ENCODE data around the gene CACNA2D2. TPM values are rescaled to one million over a fixed set of nuclear protein-coding genes. Genes with fewer than 3 reads are reported as not detected.

CACNA2D2 gene
- total and polyA plus RNA-seq, 2 of the 13 experiments (the other 11 are each of a cell fraction or from before 2014, with no cell fraction given), result not detected

DNA sequence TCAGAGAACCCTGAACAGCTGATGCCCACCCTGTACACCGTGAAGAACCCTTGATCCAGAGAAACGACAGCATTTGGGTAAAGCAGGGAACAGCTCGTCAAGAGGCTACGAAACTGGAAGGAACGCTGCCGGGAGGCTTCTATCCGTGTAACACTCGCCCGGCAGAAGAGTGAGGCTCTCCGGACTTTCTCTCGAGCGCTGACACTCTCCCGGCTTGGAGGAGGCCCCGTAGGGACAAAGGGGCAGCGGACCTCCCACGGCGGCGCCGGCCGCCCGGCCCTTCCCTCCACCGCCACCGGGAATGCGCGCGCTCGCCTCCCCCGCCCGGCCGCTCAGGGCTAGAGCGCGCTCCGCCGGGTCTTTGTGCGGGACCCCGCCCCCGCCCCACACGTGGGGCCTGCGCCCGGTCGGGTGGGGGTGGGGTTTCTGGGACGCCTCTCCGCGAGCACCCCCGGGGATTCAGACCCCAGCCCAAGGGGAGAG is 182.5 kb downstream of the CACNA2D2 start (continued):
- TF ChIP-seq, protein P1, sequence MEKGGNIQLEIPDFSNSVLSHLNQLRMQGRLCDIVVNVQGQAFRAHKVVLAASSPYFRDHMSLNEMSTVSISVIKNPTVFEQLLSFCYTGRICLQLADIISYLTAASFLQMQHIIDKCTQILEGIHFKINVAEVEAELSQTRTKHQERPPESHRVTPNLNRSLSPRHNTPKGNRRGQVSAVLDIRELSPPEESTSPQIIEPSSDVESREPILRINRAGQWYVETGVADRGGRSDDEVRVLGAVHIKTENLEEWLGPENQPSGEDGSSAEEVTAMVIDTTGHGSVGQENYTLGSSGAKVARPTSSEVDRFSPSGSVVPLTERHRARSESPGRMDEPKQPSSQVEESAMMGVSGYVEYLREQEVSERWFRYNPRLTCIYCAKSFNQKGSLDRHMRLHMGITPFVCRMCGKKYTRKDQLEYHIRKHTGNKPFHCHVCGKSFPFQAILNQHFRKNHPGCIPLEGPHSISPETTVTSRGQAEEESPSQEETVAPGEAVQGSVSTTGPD (CRISPR knock-in tag; IDR thresholded peaks at IDR 0.05), result no peak
- TF ChIP-seq ATRX (CRISPR knock-in tag; IDR thresholded peaks at IDR 0.05; ENCODE audit: borderline replicate concordance) (no peak), SMAD3 (CRISPR knock-in tag; IDR thresholded peaks at IDR 0.05) (no peak), ZFP90 (CRISPR knock-in tag; IDR thresholded peaks at IDR 0.05; ENCODE audit: borderline replicate concordance) (no peak), ZNF335 (CRISPR knock-in tag; IDR thresholded peaks at IDR 0.05) (no peak), HES4 (CRISPR knock-in tag; IDR thresholded peaks at IDR 0.05; ENCODE audit: borderline replicate concordance) (no peak; the same call in 1 of the 2 replicates), HNRNPLL (IDR thresholded peaks at IDR 0.05; ENCODE audit: low read depth, low read length, poor library complexity, severe bottlenecking) (peak; percentile 4), ZFX (CRISPR knock-in tag; IDR thresholded peaks at IDR 0.05; ENCODE audit: low read depth) (no peak), GTF3A (CRISPR knock-in tag; conservative IDR thresholded peaks at IDR 0.05) (no peak), SOX6 (IDR thresholded peaks at IDR 0.05) (no peak), SOX6 (CRISPR knock-in tag; IDR thresholded peaks at IDR 0.05) (no peak), ZFYVE20 (CRISPR knock-in tag; IDR thresholded peaks at IDR 0.05; ENCODE audit: borderline replicate concordance, low read depth) (no peak), TGIF2 (CRISPR knock-in tag; IDR thresholded peaks at IDR 0.05) (no peak; the same call in 1 of the 2 replicates), SAFB2 (CRISPR knock-in tag; IDR thresholded peaks at IDR 0.05; ENCODE audit: borderline replicate concordance, low read depth) (peak; percentile 42; the same call in 1 of the 2 replicates), NR1H2 (CRISPR knock-in tag; IDR thresholded peaks at IDR 0.05; ENCODE audit: borderline replicate concordance, low read depth) (0 out of 2 replicates have a peak, but pooled peaks have one; percentile 30), ZNF615 (CRISPR knock-in tag; IDR thresholded peaks at IDR 0.05; ENCODE audit: borderline replicate concordance) (no peak), ZNF24 (IDR thresholded peaks at IDR 0.05) (no peak), MIXL1 (CRISPR knock-in tag; IDR thresholded peaks at IDR 0.05) (no peak), ZNF446 (CRISPR knock-in tag; IDR thresholded peaks at IDR 0.05) (no peak)
- TF ChIP-seq, protein P2, sequence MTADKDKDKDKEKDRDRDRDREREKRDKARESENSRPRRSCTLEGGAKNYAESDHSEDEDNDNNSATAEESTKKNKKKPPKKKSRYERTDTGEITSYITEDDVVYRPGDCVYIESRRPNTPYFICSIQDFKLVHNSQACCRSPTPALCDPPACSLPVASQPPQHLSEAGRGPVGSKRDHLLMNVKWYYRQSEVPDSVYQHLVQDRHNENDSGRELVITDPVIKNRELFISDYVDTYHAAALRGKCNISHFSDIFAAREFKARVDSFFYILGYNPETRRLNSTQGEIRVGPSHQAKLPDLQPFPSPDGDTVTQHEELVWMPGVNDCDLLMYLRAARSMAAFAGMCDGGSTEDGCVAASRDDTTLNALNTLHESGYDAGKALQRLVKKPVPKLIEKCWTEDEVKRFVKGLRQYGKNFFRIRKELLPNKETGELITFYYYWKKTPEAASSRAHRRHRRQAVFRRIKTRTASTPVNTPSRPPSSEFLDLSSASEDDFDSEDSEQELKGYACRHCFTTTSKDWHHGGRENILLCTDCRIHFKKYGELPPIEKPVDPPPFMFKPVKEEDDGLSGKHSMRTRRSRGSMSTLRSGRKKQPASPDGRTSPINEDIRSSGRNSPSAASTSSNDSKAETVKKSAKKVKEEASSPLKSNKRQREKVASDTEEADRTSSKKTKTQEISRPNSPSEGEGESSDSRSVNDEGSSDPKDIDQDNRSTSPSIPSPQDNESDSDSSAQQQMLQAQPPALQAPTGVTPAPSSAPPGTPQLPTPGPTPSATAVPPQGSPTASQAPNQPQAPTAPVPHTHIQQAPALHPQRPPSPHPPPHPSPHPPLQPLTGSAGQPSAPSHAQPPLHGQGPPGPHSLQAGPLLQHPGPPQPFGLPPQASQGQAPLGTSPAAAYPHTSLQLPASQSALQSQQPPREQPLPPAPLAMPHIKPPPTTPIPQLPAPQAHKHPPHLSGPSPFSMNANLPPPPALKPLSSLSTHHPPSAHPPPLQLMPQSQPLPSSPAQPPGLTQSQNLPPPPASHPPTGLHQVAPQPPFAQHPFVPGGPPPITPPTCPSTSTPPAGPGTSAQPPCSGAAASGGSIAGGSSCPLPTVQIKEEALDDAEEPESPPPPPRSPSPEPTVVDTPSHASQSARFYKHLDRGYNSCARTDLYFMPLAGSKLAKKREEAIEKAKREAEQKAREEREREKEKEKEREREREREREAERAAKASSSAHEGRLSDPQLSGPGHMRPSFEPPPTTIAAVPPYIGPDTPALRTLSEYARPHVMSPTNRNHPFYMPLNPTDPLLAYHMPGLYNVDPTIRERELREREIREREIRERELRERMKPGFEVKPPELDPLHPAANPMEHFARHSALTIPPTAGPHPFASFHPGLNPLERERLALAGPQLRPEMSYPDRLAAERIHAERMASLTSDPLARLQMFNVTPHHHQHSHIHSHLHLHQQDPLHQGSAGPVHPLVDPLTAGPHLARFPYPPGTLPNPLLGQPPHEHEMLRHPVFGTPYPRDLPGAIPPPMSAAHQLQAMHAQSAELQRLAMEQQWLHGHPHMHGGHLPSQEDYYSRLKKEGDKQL (CRISPR knock-in tag; IDR thresholded peaks at IDR 0.05; ENCODE audit: low read depth), result 0 out of 2 replicates have a peak, but pooled peaks have one; percentile 13

All from HepG2 (cell line).